HL-60 (cell line): ENCODE results near the gene LTBP3.

ENCODE experiments used
- DNase-seq, 2 experiments: peaks; one replicate each; pipeline ENCODE4 v3.0.0-alpha.2; 2010 to 2020; ENCODE audit warnings: low read depth in 1 of 2, low spot score in 1 of 2
- H3K27ac ChIP-seq: fragments of 250-450 bp; sonication (Bioruptor Pico); replicated peaks from 2 replicates; pipeline ENCODE4 v1.5.1; 2020; ENCODE audit warnings: mild to moderate bottlenecking, moderate library complexity
- H3K27me3 ChIP-seq: fragments of 250-450 bp; sonication (Bioruptor Pico); 2 replicates; pipeline ENCODE4 v1.5.1; 2021; ENCODE audit warnings: mild to moderate bottlenecking, moderate library complexity; ENCODE audit not compliant: insufficient read depth, poor library complexity, severe bottlenecking
- H3K4me3 ChIP-seq: replicated peaks from 2 replicates; pipeline ENCODE4 v1.5.1; 2011; ENCODE audit warnings: mild to moderate bottlenecking, control low read depth, low read length; ENCODE audit not compliant: insufficient read depth
- GABPA ChIP-seq: IDR thresholded peaks from 2 replicates; pipeline ENCODE4 v1.6.1; 2012; ENCODE audit warnings: low read depth
- POLR2AphosphoS5 ChIP-seq: IDR thresholded peaks from 2 replicates; pipeline ENCODE4 v1.6.1; 2012; ENCODE audit warnings: low read depth
- SPI1 ChIP-seq: IDR thresholded peaks from 2 replicates; pipeline ENCODE4 v1.6.1; 2012; ENCODE audit warnings: low read depth, mild to moderate bottlenecking, borderline replicate concordance
- TF ChIP-seq, protein P1 (sequence below): IDR thresholded peaks from one replicate; pipeline ENCODE4 v1.5.1; 2011; ENCODE audit warnings: low read length, control low read depth, inconsistent platforms; ENCODE audit not compliant: insufficient read depth
- TF ChIP-seq, protein P2 (sequence below): IDR thresholded peaks from 2 replicates; pipeline ENCODE4 v1.6.1; 2012; ENCODE audit warnings: low read depth; ENCODE audit not compliant: insufficient replicate concordance

The LTBP3 gene

DNA sequence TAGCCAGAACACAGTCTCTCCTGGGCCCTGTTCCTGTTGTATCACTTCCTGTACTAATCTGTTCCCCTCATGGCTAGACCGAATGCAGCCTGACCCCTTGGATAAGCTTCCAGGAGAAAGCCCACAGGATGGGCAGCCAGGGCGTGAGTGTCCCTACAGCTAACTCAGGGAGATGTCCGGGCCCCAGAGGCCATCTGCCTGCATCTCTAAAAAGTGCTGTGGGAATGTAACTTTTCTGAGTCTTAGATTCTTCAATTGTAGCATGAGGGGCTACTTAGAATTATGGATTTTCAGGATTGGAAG is 67.0 kb downstream of the LTBP3 start:
- no peak overlapping the region for H3K4me3 ChIP-seq
- peak overlapping the region; percentile 79 for H3K27ac ChIP-seq
- DNase-seq, result no peak
- TF ChIP-seq SPI1, result no peak
- TF ChIP-seq GABPA, result no peak
- TF ChIP-seq, protein P1, sequence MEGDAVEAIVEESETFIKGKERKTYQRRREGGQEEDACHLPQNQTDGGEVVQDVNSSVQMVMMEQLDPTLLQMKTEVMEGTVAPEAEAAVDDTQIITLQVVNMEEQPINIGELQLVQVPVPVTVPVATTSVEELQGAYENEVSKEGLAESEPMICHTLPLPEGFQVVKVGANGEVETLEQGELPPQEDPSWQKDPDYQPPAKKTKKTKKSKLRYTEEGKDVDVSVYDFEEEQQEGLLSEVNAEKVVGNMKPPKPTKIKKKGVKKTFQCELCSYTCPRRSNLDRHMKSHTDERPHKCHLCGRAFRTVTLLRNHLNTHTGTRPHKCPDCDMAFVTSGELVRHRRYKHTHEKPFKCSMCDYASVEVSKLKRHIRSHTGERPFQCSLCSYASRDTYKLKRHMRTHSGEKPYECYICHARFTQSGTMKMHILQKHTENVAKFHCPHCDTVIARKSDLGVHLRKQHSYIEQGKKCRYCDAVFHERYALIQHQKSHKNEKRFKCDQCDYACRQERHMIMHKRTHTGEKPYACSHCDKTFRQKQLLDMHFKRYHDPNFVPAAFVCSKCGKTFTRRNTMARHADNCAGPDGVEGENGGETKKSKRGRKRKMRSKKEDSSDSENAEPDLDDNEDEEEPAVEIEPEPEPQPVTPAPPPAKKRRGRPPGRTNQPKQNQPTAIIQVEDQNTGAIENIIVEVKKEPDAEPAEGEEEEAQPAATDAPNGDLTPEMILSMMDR, result no peak
- TF ChIP-seq POLR2AphosphoS5, result no peak
- TF ChIP-seq, protein P2, sequence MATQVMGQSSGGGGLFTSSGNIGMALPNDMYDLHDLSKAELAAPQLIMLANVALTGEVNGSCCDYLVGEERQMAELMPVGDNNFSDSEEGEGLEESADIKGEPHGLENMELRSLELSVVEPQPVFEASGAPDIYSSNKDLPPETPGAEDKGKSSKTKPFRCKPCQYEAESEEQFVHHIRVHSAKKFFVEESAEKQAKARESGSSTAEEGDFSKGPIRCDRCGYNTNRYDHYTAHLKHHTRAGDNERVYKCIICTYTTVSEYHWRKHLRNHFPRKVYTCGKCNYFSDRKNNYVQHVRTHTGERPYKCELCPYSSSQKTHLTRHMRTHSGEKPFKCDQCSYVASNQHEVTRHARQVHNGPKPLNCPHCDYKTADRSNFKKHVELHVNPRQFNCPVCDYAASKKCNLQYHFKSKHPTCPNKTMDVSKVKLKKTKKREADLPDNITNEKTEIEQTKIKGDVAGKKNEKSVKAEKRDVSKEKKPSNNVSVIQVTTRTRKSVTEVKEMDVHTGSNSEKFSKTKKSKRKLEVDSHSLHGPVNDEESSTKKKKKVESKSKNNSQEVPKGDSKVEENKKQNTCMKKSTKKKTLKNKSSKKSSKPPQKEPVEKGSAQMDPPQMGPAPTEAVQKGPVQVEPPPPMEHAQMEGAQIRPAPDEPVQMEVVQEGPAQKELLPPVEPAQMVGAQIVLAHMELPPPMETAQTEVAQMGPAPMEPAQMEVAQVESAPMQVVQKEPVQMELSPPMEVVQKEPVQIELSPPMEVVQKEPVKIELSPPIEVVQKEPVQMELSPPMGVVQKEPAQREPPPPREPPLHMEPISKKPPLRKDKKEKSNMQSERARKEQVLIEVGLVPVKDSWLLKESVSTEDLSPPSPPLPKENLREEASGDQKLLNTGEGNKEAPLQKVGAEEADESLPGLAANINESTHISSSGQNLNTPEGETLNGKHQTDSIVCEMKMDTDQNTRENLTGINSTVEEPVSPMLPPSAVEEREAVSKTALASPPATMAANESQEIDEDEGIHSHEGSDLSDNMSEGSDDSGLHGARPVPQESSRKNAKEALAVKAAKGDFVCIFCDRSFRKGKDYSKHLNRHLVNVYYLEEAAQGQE, result no peak
- no peaks in the 10 kb centered on the region for H3K27me3 ChIP-seq

DNA sequence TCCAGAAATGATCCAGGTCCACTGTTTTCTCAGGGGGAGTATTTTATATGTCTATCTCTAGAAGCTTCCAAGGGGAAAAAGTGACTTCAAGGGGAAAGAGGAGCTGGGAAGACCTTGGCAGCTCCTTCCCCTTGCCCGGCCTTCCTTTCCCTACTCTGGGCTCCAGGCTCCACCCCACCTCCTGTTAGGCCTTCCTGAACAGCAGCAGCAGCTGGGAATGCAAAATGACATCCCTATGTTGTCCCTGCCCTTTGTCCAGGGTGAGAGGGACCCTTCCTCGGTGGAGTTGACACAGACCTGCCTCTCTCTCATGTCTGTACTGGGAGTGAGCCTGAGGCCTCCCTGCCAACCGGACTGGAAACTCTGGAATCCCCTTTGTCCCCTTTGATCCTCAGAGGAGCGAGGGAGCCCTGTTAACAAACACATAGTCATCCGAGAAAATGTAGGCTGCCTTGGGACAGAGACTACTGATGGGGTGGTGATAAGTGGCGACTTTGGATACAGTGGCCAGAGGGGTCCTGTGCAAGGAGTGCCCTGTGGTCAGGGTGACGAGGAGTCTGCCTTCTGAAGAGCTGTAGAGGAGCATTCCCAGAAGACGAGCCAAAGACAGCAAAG is 68.3 kb downstream of the LTBP3 start:
- H3K27me3 ChIP-seq, result no peaks in the 10 kb centered on the region
- TF ChIP-seq, protein P2, result no peak
- TF ChIP-seq GABPA (no peak), POLR2AphosphoS5 (no peak), SPI1 (no peak)
- TF ChIP-seq, protein P1, result no peak
- DNase-seq, result no peak
- H3K27ac ChIP-seq, result no peak overlapping the region
- H3K4me3 ChIP-seq, result no peak overlapping the region

DNA sequence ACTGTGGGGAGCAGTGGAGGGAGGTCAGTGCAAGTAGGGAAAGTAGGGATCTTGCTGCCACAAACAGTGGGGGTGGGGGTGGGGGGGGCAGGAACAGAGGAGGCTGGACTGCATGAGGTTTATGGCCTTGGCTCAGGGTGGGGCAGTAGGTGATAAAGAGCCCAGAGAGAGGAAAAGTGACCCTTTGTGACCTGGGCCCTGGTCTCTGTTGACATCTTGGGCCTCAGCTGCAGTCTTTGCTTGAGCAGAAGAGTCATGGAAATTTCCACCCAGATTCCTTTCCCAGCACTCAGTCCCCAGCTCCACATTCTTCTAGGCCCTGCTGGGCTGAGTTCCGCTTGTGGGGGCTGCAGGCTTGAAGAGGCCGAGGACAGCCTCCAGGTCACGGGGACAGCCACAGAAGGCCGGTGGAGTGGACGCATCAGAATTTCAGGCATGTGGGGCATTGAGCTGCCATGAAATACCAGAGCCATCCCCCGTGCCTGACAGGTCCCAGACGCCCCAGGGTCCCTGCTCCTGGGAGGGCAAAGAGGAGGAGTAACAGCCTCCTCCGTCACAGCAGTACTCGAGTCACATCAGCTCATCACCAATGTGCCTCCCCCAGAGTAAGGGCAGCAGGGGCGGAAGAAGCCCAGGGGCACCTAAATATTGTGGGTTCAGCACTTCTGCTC is 69.0 kb downstream of the LTBP3 start:
- no peak overlapping the region for H3K4me3 ChIP-seq
- H3K27me3 ChIP-seq, result no peaks in the 10 kb centered on the region
- TF ChIP-seq GABPA, result no peak
- TF ChIP-seq, protein P1, result no peak
- no peak for TF ChIP-seq SPI1
- TF ChIP-seq, protein P2, result no peak
- TF ChIP-seq POLR2AphosphoS5, result no peak
- DNase-seq, result no peak
- no peak overlapping the region for H3K27ac ChIP-seq
